GM19468 (cell line): ENCODE data around the gene SUSD1.
"Not testable (repeated sequence)": the region's sequence is repeated elsewhere in the genome, so short reads cannot be mapped to it uniquely, and the experiment has no call there.

Experiments used
- ATAC-seq: cut with Tn5 transposase; IDR thresholded peaks from one replicate; pipeline ENCODE4 v1.9.1; 2021; ENCODE audit warnings: mild to moderate bottlenecking, moderate library complexity, moderate number of reproducible peaks; ENCODE audit not compliant: unreplicated experiment; ENCODE audit errors: extremely low read depth

SUSD1 gene

DNA sequence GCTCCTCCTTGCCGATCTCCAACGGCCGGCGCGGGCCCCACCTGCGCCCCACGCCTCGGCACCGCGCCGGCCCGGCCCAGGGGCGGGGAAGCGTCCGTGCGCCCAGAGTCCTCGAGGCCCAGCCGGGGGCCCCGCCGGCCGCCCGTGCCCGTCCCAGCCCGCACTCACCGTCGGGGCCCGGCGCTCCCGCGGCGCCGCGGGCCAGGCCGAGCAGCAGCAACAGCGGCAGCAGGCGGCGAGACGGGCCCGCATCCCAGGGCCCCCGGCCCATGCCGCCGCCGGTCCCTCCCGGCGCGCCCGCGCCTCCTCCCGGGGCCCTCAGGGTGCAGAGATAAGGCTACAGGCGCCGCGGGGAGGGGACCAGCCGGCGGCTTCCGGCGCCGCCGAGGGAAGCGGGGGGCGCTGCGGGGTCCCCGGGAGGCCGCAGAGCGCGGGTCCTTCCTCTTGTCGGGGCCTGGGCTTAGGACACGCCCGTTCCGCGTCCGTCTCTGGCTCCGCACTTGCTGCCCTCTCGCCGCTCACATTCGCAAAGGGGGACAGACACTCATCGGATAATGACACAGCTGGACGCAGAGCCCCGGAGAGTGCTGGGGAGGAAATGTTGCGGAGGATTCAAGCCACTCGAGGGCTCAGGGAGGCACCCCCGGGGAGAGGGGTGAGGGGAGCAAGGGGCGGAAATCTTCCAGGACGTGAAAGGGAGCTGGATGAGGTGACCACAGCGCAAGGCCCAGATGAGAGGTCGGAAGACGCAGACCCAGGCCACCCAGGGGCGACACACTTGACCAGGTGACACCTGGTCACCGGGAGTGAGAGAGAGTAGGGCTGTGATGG is at the start of gene SUSD1:
TSS of gene SUSD1 (minus strand) at position 333 of the 831 bp plus-strand sequence. CDS start at position 271, 62 bp downstream.
- ATAC-seq = peak; percentile 27

DNA sequence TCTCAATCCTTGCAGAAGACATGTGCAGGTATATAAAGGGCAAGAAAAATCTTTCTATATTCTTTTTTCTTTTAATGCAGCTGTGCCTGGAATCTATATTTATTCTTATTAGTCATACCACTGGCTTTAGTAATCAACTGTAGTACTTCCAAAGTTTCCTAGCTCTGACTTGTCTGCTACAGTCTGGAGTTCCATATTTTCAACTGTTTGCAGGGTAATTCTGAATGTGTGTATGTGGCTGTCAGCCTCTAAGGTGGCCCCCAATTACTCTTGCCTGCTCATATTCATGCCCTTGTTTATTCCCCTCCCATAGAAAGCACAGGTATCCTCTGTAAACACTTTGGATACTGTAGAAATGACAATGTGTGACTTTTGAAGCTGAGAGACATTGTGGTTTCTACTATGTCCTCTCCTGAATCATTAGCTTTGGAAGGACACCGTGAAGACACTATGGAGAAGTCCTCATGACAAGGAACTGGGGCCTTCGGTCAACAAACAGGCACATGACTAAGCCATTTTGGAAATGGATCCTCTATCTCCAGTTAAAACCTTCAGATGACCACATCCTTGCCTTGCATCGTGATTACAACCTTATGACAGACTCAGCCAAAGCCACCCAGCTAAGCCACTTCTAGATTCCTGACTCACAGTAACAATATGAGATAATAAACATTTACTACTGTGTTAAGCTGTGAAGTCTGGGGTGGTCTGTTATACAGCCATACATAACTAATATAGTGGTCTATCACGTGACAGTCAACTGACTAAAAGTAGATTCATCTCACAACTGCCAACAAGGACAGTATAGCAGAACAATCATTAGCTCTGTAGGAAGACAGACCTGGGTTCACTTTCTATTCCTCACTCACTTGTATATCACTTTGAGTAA is 49.5 kb upstream of the SUSD1 start:
- no peak for ATAC-seq

DNA sequence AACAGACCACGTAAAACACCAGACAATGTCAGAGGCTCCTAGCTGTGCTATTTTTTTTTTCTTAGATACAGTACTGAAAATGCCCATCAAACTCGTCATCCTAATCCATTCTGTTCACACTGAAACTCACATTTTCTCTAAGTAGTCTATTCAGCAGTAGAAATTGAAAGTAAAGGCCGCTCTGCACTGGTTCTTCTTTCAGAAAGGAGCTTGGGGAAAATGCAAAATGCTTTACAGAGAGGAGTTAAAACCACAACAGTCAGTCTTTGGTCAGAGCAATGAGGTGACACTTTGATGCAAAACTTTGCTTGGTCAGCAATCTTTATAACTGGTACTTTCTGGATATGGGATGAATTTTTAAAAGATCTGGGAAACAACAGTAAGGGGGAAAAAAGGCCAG is 43.8 kb upstream of the SUSD1 start:
- peak; percentile 75 for ATAC-seq

DNA sequence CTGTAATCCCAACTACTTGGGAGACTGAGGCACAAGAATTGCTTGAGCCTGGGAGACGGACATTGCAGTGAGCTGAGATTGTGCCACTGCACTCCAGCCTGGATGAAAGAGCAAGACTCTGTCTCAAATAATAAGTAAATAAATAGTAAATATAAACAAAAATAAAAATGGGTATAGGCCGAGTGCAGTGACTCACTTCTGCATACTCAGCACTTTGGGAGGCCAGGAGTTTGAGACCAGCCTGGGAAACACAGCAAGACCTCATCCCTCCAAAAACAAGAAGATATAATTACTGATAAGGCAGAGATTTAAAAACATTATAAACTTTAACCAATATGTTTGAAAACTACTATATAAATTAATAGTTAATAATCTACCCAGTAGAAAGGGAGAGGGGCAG is 37.8 kb upstream of the SUSD1 start:
- no peak for ATAC-seq

DNA sequence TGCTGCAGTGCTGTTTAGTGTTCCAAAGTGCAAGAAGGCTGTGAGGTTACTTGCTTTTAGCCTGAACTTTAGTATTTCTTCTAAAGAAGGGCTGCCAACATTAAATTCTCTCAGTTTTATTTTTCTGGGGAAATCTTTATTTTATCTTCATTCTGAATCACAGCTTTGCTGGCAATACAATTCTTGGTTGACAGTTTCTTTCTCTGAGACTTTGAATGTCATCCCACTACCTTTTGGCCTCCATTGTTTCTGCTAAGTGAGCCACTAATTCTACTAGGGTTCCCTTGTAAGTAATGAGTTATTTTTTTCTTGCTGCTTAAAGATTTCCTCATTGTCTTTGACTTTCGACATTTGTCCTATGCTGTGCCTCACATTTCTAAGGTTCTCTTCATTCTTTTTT is 32.4 kb upstream of the SUSD1 start:
- no peak for ATAC-seq

DNA sequence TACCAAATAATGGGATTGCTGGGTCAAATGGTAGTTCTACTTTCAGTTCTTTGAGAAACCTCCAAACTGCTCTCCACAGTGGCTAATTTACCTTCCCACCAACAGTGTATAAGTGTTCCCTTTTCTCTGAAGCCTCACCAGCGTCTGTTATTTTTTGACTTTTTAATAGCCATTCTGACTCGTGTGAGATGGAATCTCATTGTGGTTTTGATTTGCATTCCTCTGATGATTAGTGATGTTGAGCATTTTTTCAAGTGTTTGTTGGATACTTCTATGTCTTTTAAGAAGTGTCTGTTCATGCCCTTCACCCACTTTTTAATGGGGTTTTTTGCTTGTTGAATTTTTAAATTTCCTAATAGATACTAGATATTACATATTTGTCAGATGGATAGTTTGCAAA is 28.4 kb upstream of the SUSD1 start:
- ATAC-seq = no peak

DNA sequence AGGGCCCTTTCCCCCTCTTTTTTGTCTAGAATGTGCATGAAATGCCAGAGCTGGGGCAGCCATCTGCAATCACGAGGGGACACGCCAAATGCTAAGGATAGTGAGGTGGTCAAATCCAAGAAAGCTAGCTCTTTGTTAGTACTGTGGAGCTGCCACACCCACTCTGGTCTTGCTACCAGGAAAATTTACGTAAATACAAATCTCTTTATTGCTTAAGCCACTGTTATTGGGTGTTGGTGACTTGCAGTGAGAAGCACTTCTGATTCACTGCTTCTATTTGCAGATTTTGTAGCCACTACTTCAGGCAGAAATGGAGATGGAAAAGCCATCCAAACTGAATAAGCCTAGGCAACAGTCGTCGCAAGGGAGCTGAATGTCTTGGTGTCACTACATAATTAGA is 25.6 kb upstream of the SUSD1 start:
- ATAC-seq = no peak

DNA sequence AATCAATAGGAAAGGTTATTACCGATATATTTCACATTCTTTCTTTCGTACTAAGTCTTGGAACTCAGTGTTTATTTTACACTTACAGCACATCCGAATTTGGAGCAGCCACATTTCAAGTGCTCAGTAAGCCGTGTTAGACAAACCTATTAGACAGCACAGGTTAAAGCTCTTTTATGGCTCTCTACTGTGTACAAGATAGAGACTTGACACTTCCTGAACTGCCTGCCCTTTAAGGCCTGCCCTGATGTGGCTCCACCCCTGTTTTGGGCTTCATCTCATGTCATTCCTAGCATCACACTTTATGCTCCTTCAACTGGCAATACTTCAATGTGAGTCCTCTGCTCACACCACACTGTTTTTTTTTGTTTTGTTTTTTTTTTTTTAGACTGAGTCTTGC is 23.5 kb upstream of the SUSD1 start:
- no peak for ATAC-seq

DNA sequence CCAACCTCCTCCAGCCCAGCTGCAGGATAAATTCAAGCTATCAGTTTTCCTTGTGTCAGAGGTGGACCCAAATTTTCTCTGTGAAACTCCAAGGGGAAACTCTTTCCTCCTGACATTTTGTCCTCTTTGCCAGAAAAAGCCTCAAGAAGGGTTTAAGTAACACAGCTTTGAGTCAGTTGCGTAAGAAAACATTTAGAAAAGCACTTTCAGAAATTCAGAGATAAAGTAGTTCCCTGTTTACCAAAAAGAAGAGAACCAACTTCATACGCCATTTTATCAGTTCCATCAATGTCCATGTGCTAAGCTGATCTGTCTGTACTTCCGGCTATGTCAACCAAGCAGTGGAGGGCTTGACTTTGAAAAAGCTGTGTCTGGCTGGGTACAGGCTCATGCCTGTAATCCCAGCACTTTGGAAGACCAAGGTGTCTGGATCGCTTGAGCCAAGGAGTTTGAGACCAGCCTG is 19.9 kb upstream of the SUSD1 start:
- ATAC-seq = no peak

DNA sequence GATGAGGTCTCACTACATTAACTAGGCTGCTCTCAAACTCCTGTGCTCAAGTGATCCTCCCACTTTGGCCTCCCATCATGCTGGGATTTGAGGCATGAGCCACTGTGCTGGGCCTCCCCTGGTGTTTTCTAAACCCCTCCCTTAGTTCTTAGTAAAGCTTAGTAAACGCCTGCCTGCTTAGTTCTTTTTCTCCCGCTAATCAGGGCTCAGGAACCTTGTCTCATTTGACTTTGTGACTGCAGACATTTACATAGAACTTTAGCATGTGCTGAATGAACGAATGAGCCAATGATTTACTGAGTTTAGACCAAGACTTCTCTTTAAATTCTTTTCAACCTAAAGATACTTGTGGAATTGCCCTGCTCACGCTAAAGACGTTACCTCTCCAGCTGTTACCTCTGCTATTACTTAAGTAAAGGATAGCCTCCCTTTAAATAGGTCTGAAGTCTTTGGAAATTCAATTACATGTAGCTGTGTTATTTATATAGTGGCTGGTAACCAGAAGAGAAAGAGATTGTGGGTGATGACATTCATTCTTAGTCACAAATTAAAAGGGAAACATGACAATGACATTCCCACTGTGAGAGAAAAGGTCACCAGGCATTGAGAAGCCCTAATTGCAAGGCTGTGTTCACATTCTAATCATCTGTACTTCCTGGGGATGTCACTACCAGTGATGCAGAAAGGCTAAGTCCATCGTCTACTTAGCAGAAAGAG is 18.6 kb upstream of the SUSD1 start:
- ATAC-seq = no peak

DNA sequence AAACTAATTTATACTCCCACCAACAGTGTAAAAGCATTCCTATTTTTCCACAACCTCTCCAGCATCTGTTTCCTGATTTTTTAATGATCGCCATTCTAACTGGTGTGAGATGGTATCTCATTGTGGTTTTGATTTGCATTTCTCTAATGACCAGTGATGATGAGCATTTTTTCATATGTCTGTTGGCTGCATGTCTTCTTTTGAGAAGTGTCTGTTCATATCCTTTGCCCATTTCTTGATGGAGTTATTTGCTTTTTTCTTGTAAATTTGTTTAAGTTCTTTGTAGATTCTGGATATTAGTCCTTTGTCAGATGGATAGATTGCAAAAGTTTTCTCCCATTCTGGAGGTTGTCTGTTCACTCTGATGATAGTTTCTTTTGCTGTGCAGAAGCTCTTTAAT is 15.2 kb upstream of the SUSD1 start:
- not testable (repeated sequence) for ATAC-seq

DNA sequence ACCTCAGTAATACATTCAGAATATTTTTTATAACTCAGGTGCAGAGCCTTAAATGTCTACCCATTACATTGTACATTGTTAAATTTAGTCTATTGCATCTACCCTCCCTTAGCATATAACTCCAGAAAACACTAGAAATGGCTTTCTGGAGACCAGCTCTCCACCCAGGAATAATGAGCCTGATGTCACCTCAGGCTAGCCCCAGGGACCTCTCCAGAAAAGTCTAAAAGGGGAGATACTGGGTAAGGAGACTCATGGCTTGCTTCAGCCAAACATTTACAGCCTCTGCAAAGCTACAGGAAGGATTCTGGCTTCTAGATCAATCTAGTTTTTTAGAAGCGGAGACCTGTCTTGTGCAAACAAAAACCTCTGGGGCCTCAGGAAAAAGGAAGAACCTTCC is 13.8 kb upstream of the SUSD1 start:
- no peak for ATAC-seq

DNA sequence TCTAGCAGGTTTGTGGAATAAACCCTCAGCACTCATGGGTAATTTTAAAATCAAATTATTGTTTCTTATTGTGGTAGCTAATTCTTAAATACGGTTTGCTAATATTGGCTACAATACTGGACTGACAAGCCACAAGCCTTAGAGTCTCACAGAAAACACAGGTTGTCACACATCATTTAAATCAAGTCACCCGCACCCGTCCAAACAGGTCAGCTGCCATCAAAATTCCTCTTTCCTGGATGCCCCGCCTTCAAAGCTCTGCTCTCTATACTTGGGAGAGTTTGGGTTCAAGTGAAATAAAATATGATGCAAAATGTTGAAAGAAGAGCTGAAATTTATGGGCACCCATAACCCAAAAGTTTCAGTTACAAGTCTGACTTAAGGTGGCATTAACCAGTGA is 12.3 kb upstream of the SUSD1 start:
- no peak for ATAC-seq

DNA sequence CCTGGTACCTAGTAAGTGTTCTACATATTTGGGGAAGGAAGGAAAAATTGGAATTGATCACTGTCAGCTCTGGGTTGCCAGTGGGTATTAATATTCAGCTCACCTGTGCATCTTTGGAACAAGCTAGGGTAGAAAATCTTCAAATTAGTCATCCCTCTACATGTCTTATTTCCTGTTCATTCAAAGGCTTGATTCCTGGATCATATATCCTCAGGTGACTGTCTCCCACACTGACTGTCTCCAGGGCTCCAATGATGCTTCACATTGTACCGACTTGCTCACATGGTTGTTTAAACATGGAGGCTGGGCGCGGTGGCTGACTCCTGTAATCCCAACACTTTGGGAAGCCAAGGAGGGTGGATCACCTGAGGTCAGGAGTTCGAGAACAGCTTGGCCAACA is 11.6 kb upstream of the SUSD1 start:
- ATAC-seq = no peak

DNA sequence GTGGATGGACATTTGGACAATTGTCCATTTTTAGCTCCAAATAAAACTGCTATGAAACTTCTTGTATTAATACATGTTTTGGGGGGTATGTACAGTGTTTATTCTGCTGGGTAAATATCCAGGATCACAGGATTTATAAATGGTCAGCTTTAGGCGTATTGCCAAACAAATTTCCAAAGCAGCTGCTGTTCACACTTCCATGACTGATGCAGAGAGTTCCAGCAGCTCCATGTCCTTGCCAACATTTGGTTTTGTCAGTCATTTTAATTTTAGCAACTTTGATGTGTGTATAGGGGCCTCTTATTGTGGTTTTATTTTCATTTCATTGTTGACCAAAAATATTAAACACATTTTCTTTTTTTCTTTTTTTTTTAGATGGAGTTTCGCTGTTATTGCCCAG is 9.8 kb upstream of the SUSD1 start:
- no peak for ATAC-seq

DNA sequence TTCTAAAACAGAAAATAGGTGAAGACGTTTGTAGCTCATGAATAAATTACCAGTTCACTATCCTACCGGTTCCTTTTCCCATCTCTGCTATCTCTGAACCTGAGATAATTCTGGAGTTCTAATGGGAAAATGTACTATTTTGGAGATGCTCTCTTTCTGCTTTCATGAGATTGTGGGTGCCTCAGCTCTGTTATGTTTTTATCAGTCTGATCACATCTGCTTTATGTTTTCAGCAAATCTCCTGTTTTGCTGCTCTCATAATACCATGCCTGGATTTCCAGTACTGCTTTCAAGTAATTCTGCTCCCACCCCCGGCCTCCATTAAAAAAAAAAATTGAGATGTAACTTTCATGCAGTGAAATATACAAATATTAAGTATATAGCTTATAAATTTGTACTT is 9.1 kb upstream of the SUSD1 start:
- no peak for ATAC-seq

DNA sequence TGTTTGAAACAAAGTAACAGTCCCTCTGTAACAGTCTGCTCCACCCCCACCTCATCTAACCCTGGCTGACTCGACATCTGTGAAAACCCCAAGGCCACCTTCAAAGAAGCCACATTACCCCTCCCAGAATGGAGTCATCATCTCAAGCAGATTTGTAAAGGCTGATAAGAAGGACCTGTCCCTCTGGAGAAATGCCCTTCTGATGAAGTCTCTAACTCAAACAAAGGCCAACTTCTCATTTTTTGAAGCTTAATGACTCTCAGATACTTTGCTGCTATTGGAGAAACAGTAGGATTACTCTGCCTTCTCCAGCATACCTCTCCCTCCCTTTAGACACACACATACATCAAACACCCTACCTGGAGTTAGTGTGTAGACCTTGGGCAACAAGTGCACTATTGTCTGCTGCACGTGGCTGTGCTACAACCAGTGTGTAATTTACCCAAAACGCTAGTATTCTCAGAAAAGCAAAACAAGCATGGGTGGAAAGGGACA is 5.3 kb upstream of the SUSD1 start:
- ATAC-seq = no peak

DNA sequence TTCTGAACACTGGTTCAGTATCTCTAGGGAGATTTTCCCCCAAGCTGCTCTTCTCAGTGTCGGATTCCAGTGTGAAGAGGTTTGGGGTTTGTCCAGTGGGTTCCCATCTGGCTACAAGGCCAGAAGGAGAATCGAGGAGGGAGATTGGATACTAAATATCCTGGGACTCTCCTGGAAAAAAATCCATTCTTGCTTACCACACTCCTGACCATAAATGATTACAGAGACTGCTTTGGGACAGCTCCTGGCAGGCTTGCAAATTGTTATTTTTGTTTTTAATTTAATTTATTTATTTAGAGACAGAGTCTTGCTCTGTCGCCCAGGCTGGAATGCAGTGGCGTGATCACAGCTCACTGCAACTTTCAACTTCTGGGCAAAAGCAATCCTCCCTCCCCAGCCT is 4.7 kb upstream of the SUSD1 start:
- no peak for ATAC-seq

DNA sequence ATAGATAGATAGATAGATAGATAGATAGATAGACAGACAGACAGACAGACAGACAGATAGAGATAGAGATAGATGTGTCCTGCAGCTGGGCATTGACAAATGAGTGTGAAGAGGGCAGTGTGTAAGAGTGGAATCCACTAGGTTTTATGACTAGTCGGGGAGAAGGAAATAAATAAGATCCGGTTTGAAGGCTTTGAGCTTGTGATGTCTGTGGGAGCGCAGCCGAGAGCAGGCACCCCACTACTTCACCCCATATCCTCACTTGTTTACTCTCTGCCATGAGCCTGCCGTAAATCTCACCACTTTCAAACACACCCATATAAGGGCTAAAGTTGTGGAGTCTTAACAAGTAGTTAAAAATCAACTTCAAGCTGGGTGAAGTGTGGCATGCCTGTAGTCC is 1.4 kb upstream of the SUSD1 start:
- no peak for ATAC-seq

DNA sequence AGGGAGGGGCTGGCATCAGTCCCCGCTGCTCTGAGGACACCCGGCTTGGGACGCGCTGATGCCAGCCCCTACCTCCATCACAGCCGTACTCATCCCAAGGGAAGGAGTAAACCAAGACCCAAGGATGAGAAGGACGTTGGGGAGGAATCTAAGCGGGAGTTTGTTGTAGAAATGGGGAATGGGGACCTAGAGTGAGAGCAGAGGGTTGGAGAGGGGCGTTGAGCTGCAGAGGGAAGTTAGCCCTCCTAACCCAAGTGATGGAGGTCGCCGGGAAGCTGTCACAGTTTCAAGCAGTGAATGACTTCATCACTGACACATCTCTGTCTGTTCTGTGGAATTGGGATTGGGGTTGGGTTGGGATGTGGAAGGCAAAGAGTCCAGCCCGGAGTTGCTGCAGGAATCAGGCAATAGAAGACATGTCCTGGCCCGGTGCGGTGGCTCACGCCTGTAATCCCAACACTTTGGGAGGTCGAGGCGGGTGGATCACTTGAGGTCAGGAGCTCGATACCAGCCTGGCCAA is 759 bp upstream of the SUSD1 start:
- ATAC-seq = no peak
